CD4-positive, alpha-beta memory T cell (primary cell): Measurements from ENCODE around the gene KCTD16. TPM values are rescaled to one million over a fixed set of nuclear protein-coding genes. Genes with fewer than 3 reads are reported as not detected.

Source experiments
- CTCF ChIA-PET: fragments of 350-600 bp; sonication (Branson Sonifier 250); formaldehyde crosslinking; loops from one replicate; lab custom pipeline; 2021; ENCODE audit warnings: inconsistent platforms; ENCODE audit not compliant: partially characterized antibody; lab: Charles Lee
- POLR2A ChIA-PET: fragments of 350-600 bp; sonication (Branson Sonifier 250); formaldehyde crosslinking; loops from one replicate; lab custom pipeline; 2021; ENCODE audit not compliant: partially characterized antibody; lab: Charles Lee
- DNase-seq, 5 donors: peaks; one replicate each; pipeline versions ENCODE4 v3.0.0 to v3.0.0-alpha.2; 2020 to 2022; ENCODE audit warnings: mixed read lengths in 1 of 5
- H3K27ac ChIP-seq: one replicate; pipeline ENCODE4 v1.7.0; 2013; ENCODE audit warnings: low read depth, low read length
- H3K27me3 ChIP-seq: 2 replicates; pipeline ENCODE4 v1.7.0; 2013; ENCODE audit warnings: mild to moderate bottlenecking, low read length, moderate library complexity; ENCODE audit not compliant: insufficient read depth
- H3K36me3 ChIP-seq: 2 replicates; pipeline ENCODE4 v1.7.0; 2013; ENCODE audit warnings: mild to moderate bottlenecking, low read length, moderate library complexity; ENCODE audit not compliant: insufficient read depth
- H3K4me1 ChIP-seq: 2 replicates; pipeline ENCODE4 v1.7.0; 2013; ENCODE audit warnings: mild to moderate bottlenecking, low read length, moderate library complexity; ENCODE audit not compliant: insufficient read depth
- H3K4me3 ChIP-seq, 2 donors: one replicate each; pipeline ENCODE4 v1.7.0; 2013; ENCODE audit warnings: low read length in 2 of 2, mild to moderate bottlenecking in 1 of 2
- H3K9me3 ChIP-seq, 2 donors: one replicate each; pipeline ENCODE4 v1.7.0; 2013; ENCODE audit warnings: low read length in 2 of 2, control low read depth in 1 of 2; ENCODE audit not compliant: control insufficient read depth in 1 of 2
- H3K27ac Mint-ChIP-seq, 7 donors: one replicate each; pipeline ENCODE4 v1.8.0; 2020 to 2021; ENCODE audit warnings: mixed read lengths in 7 of 7, mild to moderate bottlenecking in 6 of 7, inconsistent platforms in 3 of 7, moderate library complexity in 3 of 7
- H3K27me3 Mint-ChIP-seq, 2 donors: one replicate each; pipeline ENCODE4 v1.8.0; 2020 to 2021; ENCODE audit warnings: mixed read lengths in 2 of 2
- H3K36me3 Mint-ChIP-seq, 2 donors: one replicate each; pipeline ENCODE4 v1.8.0; 2020 to 2021; ENCODE audit warnings: mixed read lengths in 2 of 2, inconsistent platforms in 1 of 2, mild to moderate bottlenecking in 1 of 2
- H3K4me1 Mint-ChIP-seq, 4 donors: one replicate each; pipeline ENCODE4 v1.8.0; 2020 to 2021; ENCODE audit warnings: mixed read lengths in 4 of 4, mild to moderate bottlenecking in 1 of 4
- H3K4me3 Mint-ChIP-seq, 8 donors: one replicate each; pipeline ENCODE4 v1.8.0; 2020 to 2021; ENCODE audit warnings: mixed read lengths in 8 of 8, mild to moderate bottlenecking in 7 of 8, moderate library complexity in 6 of 8, inconsistent platforms in 3 of 8
- H3K9me3 Mint-ChIP-seq, 8 donors: one replicate each; pipeline ENCODE4 v1.8.0; 2020 to 2021; ENCODE audit warnings: mixed read lengths in 8 of 8, mild to moderate bottlenecking in 5 of 8, inconsistent platforms in 3 of 8, moderate library complexity in 1 of 8
- intact Hi-C: fragments of 100-400 bp; cut with micrococcal nuclease; formaldehyde crosslinking; loops from one replicate; pipeline ENCODE4 v1.15.1; 2023
- polyA plus RNA-seq, 2 donors: library from polyadenylated mRNA; unstranded; fragments of 300-500 nt; fragmentation: Illumina TruSeq; gene quantifications; one replicate each; pipeline ENCODE4 v1.2.3, GENCODE V29; 2021
- total RNA-seq, 2 experiments: library from RNA; stranded (reverse); gene quantifications; one replicate each; pipeline ENCODE4 v1.2.3, GENCODE V29; 2021

The KCTD16 gene
- total and polyA plus RNA-seq, 4 experiments from 2014 or later, result 0.03 to 0.20 (median 0.14) TPM; not detected in 1

DNA sequence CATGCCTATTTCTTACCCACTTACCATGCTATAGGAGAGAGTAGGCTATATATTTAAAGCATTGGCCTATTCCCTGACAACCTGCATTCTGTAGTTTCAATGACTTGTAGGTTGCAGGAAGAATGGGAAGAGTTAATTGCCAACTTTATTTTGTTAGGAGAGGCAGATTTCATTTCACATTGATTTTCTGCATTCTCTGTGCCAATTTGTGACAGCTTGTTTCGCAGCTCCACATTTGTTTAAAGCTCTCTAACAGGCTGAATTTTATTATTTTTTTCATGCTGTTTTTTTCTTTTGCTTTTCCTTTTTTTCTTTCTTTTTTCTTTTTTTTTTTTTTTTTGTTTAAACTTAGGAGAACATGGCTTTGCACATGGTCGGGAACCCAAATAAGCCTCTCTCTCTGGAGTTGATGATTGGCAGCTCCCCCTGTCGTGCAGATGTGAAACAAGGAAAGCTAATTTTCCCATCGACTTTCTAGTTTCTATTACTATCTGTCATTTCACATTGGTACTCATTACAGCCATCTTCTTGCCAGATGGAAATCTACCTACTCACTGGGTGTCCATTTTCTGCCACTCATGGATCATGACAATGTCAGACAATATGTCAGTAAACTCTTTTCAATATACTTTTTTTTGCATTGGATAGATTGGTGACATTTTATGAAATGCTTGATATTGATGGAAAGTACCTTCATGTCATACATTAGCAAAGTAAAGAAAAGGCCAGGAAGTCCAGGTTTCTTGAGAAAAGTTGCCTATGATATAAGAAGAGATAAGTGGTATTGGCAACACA, 223.2 kb downstream of the KCTD16 start:
- intact Hi-C loops, result no loop called here
- DNase-seq, result no peak
- ChIA-PET POLR2A (no interaction called here), CTCF (no interaction called here)
- H3K4me1 Mint-ChIP-seq, result no peaks in the 10 kb centered on the region
- H3K27me3 Mint-ChIP-seq, result no peaks in the 10 kb centered on the region
- Histone ChIP-seq H3K27ac (no peak overlapping the region), H3K4me1 (no peaks in the 10 kb centered on the region), H3K4me3 (no peak overlapping the region), H3K27me3 (no peaks in the 10 kb centered on the region), H3K9me3 (no peaks in the 10 kb centered on the region), H3K36me3 (no peaks in the 10 kb centered on the region)
- H3K4me3 Mint-ChIP-seq, result no peak overlapping the region
- H3K36me3 Mint-ChIP-seq, result no peaks in the 10 kb centered on the region
- H3K9me3 Mint-ChIP-seq, result peaks cover 0 to 3% (median 0%) of the 10 kb centered on the region in 8 donors
- no peak overlapping the region for H3K27ac Mint-ChIP-seq

DNA sequence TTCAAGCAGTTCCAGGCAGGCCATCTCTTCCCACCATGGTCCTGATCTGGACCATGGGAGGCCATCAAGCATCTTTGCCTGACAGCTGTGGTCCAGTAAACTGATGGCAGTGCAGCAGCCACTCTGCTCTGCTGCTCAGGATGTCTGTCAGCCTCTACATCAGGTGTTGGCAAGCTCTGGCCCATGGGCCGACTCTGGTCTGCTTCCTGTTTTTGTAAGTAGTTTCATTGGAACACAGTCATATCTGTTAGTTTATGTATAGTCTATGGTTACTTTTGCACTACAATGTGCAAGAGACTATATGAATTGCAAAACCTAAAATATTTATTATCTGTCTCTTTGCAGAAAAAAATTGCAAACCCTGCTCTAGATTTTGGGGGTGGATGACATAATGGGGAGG, 225.0 kb downstream of the KCTD16 start:
- H3K36me3 ChIP-seq, result no peaks in the 10 kb centered on the region
- Mint-ChIP-seq H3K27ac (no peak overlapping the region), H3K36me3 (no peaks in the 10 kb centered on the region), H3K4me3 (no peak overlapping the region), H3K4me1 (no peaks in the 10 kb centered on the region), H3K27me3 (no peaks in the 10 kb centered on the region), H3K9me3 (peaks cover 0 to 3% (median 0%) of the 10 kb centered on the region in 8 donors)
- H3K27ac ChIP-seq, result no peak overlapping the region
- DNase-seq, result no peak
- H3K9me3 ChIP-seq, result no peaks in the 10 kb centered on the region
- H3K4me1 ChIP-seq, result no peaks in the 10 kb centered on the region
- ChIA-PET POLR2A (no interaction called here), CTCF (no interaction called here)
- no peak overlapping the region for H3K4me3 ChIP-seq
- intact Hi-C loops, result no loop called here
- H3K27me3 ChIP-seq, result no peaks in the 10 kb centered on the region

DNA sequence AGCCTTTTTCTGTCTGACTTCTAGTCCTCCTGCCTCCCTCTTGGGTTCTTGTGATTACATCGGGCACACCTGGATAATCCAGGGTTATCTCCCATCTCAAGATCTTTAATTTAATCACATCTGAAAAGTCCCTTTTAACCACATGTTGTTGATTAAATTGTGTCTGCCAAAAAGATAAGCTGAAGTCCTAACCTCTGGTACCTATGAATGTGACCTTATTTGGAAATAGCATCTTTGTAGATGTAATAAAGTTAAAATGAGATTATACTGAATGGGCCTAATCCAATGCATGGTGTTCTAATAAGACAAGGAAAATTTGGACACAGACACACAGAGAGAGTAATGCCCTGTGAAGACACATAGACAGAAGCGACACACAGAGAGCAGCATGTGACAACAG, 232.4 kb downstream of the KCTD16 start:
- Mint-ChIP-seq H3K27me3 (peaks cover 0 to 1% of the 10 kb centered on the region in 2 donors), H3K9me3 (peaks cover 0 to 5% (median 0%) of the 10 kb centered on the region in 8 donors), H3K36me3 (no peaks in the 10 kb centered on the region), H3K4me3 (no peak overlapping the region), H3K4me1 (no peaks in the 10 kb centered on the region), H3K27ac (no peak overlapping the region)
- ChIA-PET POLR2A (no interaction called here), CTCF (no interaction called here)
- H3K36me3 ChIP-seq, result no peaks in the 10 kb centered on the region
- no peak overlapping the region for H3K4me3 ChIP-seq
- H3K27ac ChIP-seq, result no peak overlapping the region
- no peaks in the 10 kb centered on the region for H3K4me1 ChIP-seq
- DNase-seq, result no peak
- H3K9me3 ChIP-seq, result no peaks in the 10 kb centered on the region
- intact Hi-C loops, result no loop called here
- H3K27me3 ChIP-seq, result no peaks in the 10 kb centered on the region

- no peaks in the 10 kb centered on the region for H3K36me3 ChIP-seq
- H3K4me3 ChIP-seq, result no peak overlapping the region
- intact Hi-C loops, result no loop called here
- no peaks in the 10 kb centered on the region for H3K27me3 ChIP-seq
- ChIA-PET POLR2A (no interaction called here), CTCF (no interaction called here)
- no peak overlapping the region for H3K27ac ChIP-seq
- Mint-ChIP-seq H3K36me3 (no peaks in the 10 kb centered on the region), H3K9me3 (peaks cover 0 to 6% (median 0%) of the 10 kb centered on the region in 8 donors), H3K4me1 (no peaks in the 10 kb centered on the region), H3K27ac (no peak overlapping the region), H3K27me3 (peaks cover 0 to 3% of the 10 kb centered on the region in 2 donors), H3K4me3 (no peak overlapping the region)
- no peaks in the 10 kb centered on the region for H3K9me3 ChIP-seq
- H3K4me1 ChIP-seq, result no peaks in the 10 kb centered on the region
- DNase-seq, result no peak
These were observed 233.2 kb downstream of the KCTD16 start for GRCh38 chr5:144403817-144404420.

GRCh38 chr5:144404672-144405071, 234.0 kb downstream of the KCTD16 start:
- DNase-seq, result no peak
- H3K27me3 Mint-ChIP-seq, result peaks cover 0 to 3% of the 10 kb centered on the region in 2 donors
- Histone ChIP-seq H3K4me1 (no peaks in the 10 kb centered on the region), H3K9me3 (no peaks in the 10 kb centered on the region), H3K27ac (no peak overlapping the region), H3K4me3 (no peak overlapping the region), H3K36me3 (no peaks in the 10 kb centered on the region), H3K27me3 (no peaks in the 10 kb centered on the region)
- CTCF ChIA-PET, result no interaction called here
- H3K27ac Mint-ChIP-seq, result no peak overlapping the region
- no peaks in the 10 kb centered on the region for H3K36me3 Mint-ChIP-seq
- no peak overlapping the region for H3K4me3 Mint-ChIP-seq
- intact Hi-C loops, result no loop called here
- peaks cover 0 to 7% (median 1%) of the 10 kb centered on the region in 8 donors for H3K9me3 Mint-ChIP-seq
- POLR2A ChIA-PET, result no interaction called here
- no peaks in the 10 kb centered on the region for H3K4me1 Mint-ChIP-seq

GRCh38 chr5:144405991-144406390, 235.3 kb downstream of the KCTD16 start:
- no peaks in the 10 kb centered on the region for H3K27me3 ChIP-seq
- no peaks in the 10 kb centered on the region for H3K4me1 ChIP-seq
- H3K9me3 Mint-ChIP-seq, result peaks cover 0 to 11% (median 4%) of the 10 kb centered on the region in 8 donors
- no peak overlapping the region for H3K4me3 Mint-ChIP-seq
- no peaks in the 10 kb centered on the region for H3K9me3 ChIP-seq
- ChIA-PET POLR2A (no interaction called here), CTCF (no interaction called here)
- intact Hi-C loops, result no loop called here
- no peak overlapping the region for H3K27ac Mint-ChIP-seq
- no peak for DNase-seq
- no peaks in the 10 kb centered on the region for H3K36me3 ChIP-seq
- no peaks in the 10 kb centered on the region for H3K36me3 Mint-ChIP-seq
- peaks cover 0 to 6% of the 10 kb centered on the region in 2 donors for H3K27me3 Mint-ChIP-seq
- no peak overlapping the region for H3K27ac ChIP-seq
- no peak overlapping the region for H3K4me3 ChIP-seq
- no peaks in the 10 kb centered on the region for H3K4me1 Mint-ChIP-seq

DNA sequence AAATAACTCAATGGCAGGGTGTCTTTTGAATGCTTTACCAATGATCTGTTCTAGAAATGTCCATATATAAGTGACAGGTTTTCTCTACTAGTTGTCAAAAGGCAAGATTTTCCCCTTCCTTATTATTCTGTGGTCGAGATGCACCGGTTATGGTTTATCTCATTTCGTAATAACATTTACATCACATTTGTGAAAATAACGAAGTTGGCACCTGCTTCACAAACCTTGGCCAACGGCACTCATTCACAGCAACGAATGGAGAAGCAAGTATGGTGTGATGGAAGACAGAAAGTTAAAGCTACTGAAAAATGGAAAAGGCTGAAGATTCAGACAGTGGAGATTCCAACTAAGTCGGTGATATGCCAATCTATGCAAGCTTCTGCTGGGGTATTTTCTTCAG, 235.8 kb downstream of the KCTD16 start:
- POLR2A ChIA-PET, result no interaction called here
- H3K27me3 ChIP-seq, result no peaks in the 10 kb centered on the region
- H3K27ac ChIP-seq, result no peak overlapping the region
- no peak for DNase-seq
- no peaks in the 10 kb centered on the region for H3K36me3 Mint-ChIP-seq
- H3K4me3 ChIP-seq, result no peak overlapping the region
- no peaks in the 10 kb centered on the region for H3K9me3 ChIP-seq
- H3K27ac Mint-ChIP-seq, result no peak overlapping the region
- H3K36me3 ChIP-seq, result no peaks in the 10 kb centered on the region
- peaks cover 0 to 11% (median 4%) of the 10 kb centered on the region in 8 donors for H3K9me3 Mint-ChIP-seq
- H3K4me1 ChIP-seq, result no peaks in the 10 kb centered on the region
- intact Hi-C loops, result no loop called here
- H3K4me3 Mint-ChIP-seq, result no peak overlapping the region
- H3K4me1 Mint-ChIP-seq, result no peaks in the 10 kb centered on the region
- CTCF ChIA-PET, result no interaction called here
- H3K27me3 Mint-ChIP-seq, result peaks cover 0 to 6% of the 10 kb centered on the region in 2 donors
